Measurements from ENCODE around the gene CYP26B1.

The CYP26B1 gene

DNA sequence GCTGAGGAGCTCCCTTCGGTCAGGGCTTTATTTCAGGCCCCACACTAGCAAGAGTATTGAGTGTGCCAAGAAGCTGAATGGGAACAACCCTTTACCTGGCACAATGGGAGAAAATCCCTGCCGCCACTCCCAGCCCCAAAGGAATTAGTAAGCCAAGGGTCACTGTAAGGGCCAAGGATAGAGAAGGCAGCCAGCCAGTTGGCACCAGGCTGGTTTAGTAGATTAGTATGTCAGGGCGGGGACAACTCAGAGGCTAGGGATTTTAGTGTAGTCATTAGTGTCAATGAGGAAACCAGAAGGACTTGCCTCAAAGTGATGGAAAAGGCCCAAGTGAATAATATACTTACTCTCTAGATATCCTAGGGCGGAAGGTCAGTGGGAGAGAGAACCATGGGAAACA is 34.9 kb upstream of the CYP26B1 start:
- Histone ChIP-seq H3K4me3 (replicated peaks; ENCODE audit: low read depth, low read length) (no peak overlapping the region), H3K36me3 (ENCODE audit: control insufficient read depth, insufficient read depth, low read length) (no peaks in the 10 kb centered on the region), H3K27me3 (replicated peaks; ENCODE audit: control insufficient read depth, insufficient read depth, low read length) (no peaks in the 10 kb centered on the region)
- TF ChIP-seq, protein P1, sequence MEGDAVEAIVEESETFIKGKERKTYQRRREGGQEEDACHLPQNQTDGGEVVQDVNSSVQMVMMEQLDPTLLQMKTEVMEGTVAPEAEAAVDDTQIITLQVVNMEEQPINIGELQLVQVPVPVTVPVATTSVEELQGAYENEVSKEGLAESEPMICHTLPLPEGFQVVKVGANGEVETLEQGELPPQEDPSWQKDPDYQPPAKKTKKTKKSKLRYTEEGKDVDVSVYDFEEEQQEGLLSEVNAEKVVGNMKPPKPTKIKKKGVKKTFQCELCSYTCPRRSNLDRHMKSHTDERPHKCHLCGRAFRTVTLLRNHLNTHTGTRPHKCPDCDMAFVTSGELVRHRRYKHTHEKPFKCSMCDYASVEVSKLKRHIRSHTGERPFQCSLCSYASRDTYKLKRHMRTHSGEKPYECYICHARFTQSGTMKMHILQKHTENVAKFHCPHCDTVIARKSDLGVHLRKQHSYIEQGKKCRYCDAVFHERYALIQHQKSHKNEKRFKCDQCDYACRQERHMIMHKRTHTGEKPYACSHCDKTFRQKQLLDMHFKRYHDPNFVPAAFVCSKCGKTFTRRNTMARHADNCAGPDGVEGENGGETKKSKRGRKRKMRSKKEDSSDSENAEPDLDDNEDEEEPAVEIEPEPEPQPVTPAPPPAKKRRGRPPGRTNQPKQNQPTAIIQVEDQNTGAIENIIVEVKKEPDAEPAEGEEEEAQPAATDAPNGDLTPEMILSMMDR (IDR thresholded peaks at IDR 0.05; ENCODE audit: insufficient read depth, low read length, poor library complexity, severe bottlenecking): no peak
- DNase-seq (ENCODE audit: extremely low read depth, insufficient read length): no peak

DNA sequence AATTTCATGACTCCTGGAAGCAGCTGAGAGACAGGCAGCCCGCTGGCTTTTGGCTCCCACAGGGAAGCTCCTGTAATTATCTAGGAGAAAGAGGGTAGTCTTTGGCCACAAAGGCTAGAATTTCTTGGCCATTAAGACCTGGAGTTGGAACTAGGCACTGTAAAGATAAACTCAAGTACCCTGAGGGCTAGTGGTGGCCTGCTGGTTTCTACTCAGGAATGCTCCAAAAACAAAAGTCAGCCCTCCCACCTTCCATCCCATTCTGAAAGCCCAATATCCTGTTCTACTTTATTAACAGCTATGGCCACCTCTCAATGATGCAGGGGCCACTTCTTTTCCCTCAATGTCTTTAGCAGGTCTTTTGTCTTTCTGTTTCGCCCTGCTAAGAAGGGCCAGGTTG is 34.0 kb upstream of the CYP26B1 start:
- TF ChIP-seq, protein P1 (IDR thresholded peaks at IDR 0.05; ENCODE audit: insufficient read depth, low read length, poor library complexity, severe bottlenecking): no peak
- no peak for DNase-seq (ENCODE audit: extremely low read depth, insufficient read length)
- Histone ChIP-seq H3K4me3 (replicated peaks; ENCODE audit: low read depth, low read length) (no peak overlapping the region), H3K27me3 (replicated peaks; ENCODE audit: control insufficient read depth, insufficient read depth, low read length) (no peaks in the 10 kb centered on the region), H3K36me3 (ENCODE audit: control insufficient read depth, insufficient read depth, low read length) (no peaks in the 10 kb centered on the region)

DNA sequence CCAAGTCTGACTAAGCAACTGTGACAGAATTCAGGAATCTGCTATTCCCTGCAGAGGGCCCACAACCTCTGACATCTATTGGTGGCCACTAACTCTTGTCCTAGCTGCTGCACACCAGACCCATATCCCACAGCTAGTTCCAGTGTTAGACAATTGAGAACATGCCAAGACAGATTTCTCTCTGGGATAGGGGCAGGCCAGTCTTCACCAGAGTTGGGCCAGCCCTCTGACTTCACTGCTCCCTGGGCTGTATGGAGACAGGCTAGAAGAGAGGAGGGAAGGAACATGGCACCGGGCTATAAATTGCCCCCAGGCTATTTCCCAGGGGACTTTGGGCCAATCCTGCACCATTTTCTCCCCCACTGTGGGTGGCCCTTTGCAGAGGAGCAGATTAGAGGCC is 32.7 kb upstream of the CYP26B1 start:
- H3K36me3 ChIP-seq (ENCODE audit: control insufficient read depth, insufficient read depth, low read length): no peaks in the 10 kb centered on the region
- no peak overlapping the region for H3K4me3 ChIP-seq (replicated peaks; ENCODE audit: low read depth, low read length)
- TF ChIP-seq, protein P1 (IDR thresholded peaks at IDR 0.05; ENCODE audit: insufficient read depth, low read length, poor library complexity, severe bottlenecking): no peak
- no peak for DNase-seq (ENCODE audit: extremely low read depth, insufficient read length)
- H3K27me3 ChIP-seq (replicated peaks; ENCODE audit: control insufficient read depth, insufficient read depth, low read length): no peaks in the 10 kb centered on the region

DNA sequence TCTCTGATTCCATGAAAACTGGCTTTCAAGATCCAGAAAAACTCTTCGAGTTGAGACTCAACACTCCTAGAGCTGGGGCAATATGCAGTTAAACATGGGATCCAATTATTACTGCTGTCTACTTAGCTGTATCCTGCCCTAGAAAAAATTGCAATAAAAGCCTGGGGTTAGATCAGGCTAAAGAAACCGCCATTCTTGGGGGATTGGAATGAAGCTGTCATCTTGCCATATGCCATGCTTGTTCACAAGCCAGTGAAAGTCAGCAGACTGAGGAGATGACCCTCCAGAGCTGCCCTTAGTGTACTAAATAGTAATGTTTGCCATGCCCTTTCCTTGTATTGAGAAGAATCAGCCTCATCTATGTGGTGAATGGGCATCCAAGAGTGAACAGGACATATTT is 30.9 kb upstream of the CYP26B1 start:
- TF ChIP-seq, protein P1 (IDR thresholded peaks at IDR 0.05; ENCODE audit: insufficient read depth, low read length, poor library complexity, severe bottlenecking): no peak
- Histone ChIP-seq H3K4me3 (replicated peaks; ENCODE audit: low read depth, low read length) (no peak overlapping the region), H3K27me3 (replicated peaks; ENCODE audit: control insufficient read depth, insufficient read depth, low read length) (no peaks in the 10 kb centered on the region), H3K36me3 (ENCODE audit: control insufficient read depth, insufficient read depth, low read length) (no peaks in the 10 kb centered on the region)
- DNase-seq (ENCODE audit: extremely low read depth, insufficient read length): no peak

DNA sequence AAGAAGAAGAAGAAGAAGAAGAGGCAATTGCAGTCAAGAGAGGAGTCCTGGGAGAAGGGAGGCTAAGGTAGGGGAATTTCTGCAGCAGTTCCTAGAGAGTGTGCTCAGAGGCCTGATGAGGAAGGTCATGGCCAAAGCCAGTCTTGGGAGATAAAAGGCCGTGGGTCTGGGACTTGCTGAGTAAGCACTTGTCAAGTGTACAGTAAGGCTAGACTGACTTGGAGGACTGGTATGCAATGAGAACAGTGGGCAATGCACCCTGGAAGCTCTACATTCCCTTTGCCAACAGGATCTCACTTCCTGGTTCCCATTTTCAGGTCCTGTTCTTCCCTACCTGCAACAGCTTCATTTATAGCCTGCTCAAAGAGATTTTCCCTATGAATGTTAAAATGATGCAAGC is 28.6 kb upstream of the CYP26B1 start:
- H3K4me3 ChIP-seq (replicated peaks; ENCODE audit: low read depth, low read length): no peak overlapping the region
- H3K27me3 ChIP-seq (replicated peaks; ENCODE audit: control insufficient read depth, insufficient read depth, low read length): no peaks in the 10 kb centered on the region
- DNase-seq (ENCODE audit: extremely low read depth, insufficient read length): no peak
- TF ChIP-seq, protein P1 (IDR thresholded peaks at IDR 0.05; ENCODE audit: insufficient read depth, low read length, poor library complexity, severe bottlenecking): no peak
- H3K36me3 ChIP-seq (ENCODE audit: control insufficient read depth, insufficient read depth, low read length): no peaks in the 10 kb centered on the region

DNA sequence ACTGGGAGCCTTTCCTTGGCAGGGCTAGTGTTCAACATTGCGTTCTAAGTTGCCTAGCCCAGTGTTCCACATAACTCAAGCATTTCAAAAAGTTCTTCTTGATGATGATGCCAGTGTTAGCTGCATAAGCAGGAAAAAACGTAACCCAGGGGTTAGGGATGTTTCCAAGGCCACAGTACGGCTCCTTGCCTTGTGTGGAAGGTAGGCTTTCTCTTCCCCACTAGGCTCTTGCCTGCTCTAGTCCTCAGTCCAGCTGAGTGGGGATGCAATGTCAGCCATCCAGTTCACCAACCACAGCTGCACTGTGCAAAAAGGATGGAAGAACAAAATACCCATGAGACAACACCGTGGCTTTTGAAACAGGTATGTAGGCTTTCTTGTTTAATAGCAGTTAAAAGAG is 28.0 kb upstream of the CYP26B1 start:
- Histone ChIP-seq H3K4me3 (replicated peaks; ENCODE audit: low read depth, low read length) (no peak overlapping the region), H3K27me3 (replicated peaks; ENCODE audit: control insufficient read depth, insufficient read depth, low read length) (no peaks in the 10 kb centered on the region), H3K36me3 (ENCODE audit: control insufficient read depth, insufficient read depth, low read length) (no peaks in the 10 kb centered on the region)
- no peak for DNase-seq (ENCODE audit: extremely low read depth, insufficient read length)
- TF ChIP-seq, protein P1 (IDR thresholded peaks at IDR 0.05; ENCODE audit: insufficient read depth, low read length, poor library complexity, severe bottlenecking): no peak

Data from GM06990 (cell line).